Erythroblast (primary cell): ENCODE results near the gene CEP95.

Source experiments
- GATA1 ChIP-seq: IDR thresholded peaks from 2 replicates; pipeline ENCODE4 v1.6.1; 2011; ENCODE audit warnings: low read depth, mild to moderate bottlenecking, control low read depth, low read length, moderate library complexity
- POLR2A ChIP-seq: IDR thresholded peaks from 2 replicates; pipeline ENCODE4 v1.6.1; 2011; ENCODE audit warnings: mild to moderate bottlenecking, low read length

- TF ChIP-seq POLR2A (no peak), GATA1 (no peak)
These were observed 25.2 kb downstream of the CEP95 start for GRCh38 chr17:64531955-64532371.
